GM18511 (cell line): ENCODE results near the gene TTC33.
A peak's percentile ranks its signal among the peaks of the same experiment; 100 is the strongest.

Source experiments
- ATAC-seq: cut with Tn5 transposase; IDR thresholded peaks from one replicate; pipeline ENCODE4 v1.9.1; 2021; ENCODE audit warnings: mild to moderate bottlenecking, moderate library complexity; ENCODE audit not compliant: unreplicated experiment

TTC33 gene

GRCh38 chr5:40681363-40682153 lies 74.2 kb downstream of the TTC33 start:
- peak; percentile 26 for ATAC-seq

GRCh38 chr5:40680741-40681362 lies 74.9 kb downstream of the TTC33 start:
- ATAC-seq: no peak

- ATAC-seq: peak; percentile 39
These were observed 75.7 kb downstream of the TTC33 start, which contains the start of gene PTGER4 for GRCh38 chr5:40679913-40680681. Gene PTGER4, plus strand, starts transcription at chr5:40679915. Its CDS starts 1,079 bp downstream, at chr5:40680994.

- peak; percentile 70 for ATAC-seq
These were observed 76.4 kb downstream of the TTC33 start for GRCh38 chr5:40679148-40679912.

GRCh38 chr5:40678460-40679147 lies 77.2 kb downstream of the TTC33 start:
- ATAC-seq: no peak

- ATAC-seq: no peak
These were observed 77.7 kb downstream of the TTC33 start for GRCh38 chr5:40678026-40678425.

- no peak for ATAC-seq
These were observed 78.3 kb downstream of the TTC33 start for GRCh38 chr5:40677456-40677855.

- no peak for ATAC-seq
These were observed 79.0 kb downstream of the TTC33 start for GRCh38 chr5:40676613-40677343.

- ATAC-seq: no peak
These were observed 80.2 kb downstream of the TTC33 start for GRCh38 chr5:40675396-40676133.

GRCh38 chr5:40674661-40675235 lies 81.0 kb downstream of the TTC33 start:
- ATAC-seq: no peak

- no peak for ATAC-seq
These were observed 83.3 kb downstream of the TTC33 start for GRCh38 chr5:40672425-40672824.

- ATAC-seq: no peak
These were observed 86.0 kb downstream of the TTC33 start for GRCh38 chr5:40669606-40670390.

GRCh38 chr5:40667161-40667663 lies 88.5 kb downstream of the TTC33 start:
- no peak for ATAC-seq

- ATAC-seq: no peak
These were observed 89.1 kb downstream of the TTC33 start for GRCh38 chr5:40666657-40667056.

GRCh38 chr5:40665635-40666298 lies 90.0 kb downstream of the TTC33 start:
- no peak for ATAC-seq

GRCh38 chr5:40660751-40661150 lies 95.0 kb downstream of the TTC33 start:
- no peak for ATAC-seq

GRCh38 chr5:40656766-40657165 lies 99.0 kb downstream of the TTC33 start:
- no peak for ATAC-seq
